HG03196 (cell line): ENCODE results near the gene RBM22.

ENCODE experiments used
- ATAC-seq: cut with Tn5 transposase; IDR thresholded peaks from one replicate; pipeline ENCODE4 v1.9.1; 2021; ENCODE audit not compliant: unreplicated experiment

The RBM22 gene

DNA sequence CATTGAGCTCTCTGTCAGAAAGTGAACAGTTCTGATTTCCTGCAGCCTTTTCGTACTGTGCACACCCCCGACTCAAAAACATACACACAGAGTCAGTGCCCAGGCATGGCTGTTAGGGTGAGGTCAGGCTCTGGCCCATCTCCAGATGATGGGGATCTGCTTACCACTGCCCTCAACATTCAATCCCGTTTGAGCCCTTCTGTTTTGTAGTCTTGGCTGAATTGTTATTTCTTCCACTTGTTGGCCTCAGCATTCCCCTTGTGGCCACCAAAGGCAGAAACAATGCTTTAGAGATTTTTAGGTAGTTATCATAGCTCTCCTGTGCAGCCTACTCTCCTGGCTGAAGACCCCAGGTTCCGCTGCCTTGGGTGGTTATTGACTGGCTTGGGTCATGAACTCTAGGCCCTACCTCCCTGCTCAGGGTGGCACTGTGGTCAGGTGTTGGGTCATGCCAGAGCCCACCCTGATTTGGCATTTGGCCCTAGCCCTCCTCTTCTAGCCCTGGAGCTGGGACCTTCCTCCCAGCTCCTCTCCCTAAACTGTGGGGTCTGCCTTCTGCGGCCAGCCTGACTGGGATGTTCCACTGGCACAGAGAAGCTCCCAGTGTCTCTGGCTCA, 47.6 kb downstream of the RBM22 start:
- no peak for ATAC-seq

DNA sequence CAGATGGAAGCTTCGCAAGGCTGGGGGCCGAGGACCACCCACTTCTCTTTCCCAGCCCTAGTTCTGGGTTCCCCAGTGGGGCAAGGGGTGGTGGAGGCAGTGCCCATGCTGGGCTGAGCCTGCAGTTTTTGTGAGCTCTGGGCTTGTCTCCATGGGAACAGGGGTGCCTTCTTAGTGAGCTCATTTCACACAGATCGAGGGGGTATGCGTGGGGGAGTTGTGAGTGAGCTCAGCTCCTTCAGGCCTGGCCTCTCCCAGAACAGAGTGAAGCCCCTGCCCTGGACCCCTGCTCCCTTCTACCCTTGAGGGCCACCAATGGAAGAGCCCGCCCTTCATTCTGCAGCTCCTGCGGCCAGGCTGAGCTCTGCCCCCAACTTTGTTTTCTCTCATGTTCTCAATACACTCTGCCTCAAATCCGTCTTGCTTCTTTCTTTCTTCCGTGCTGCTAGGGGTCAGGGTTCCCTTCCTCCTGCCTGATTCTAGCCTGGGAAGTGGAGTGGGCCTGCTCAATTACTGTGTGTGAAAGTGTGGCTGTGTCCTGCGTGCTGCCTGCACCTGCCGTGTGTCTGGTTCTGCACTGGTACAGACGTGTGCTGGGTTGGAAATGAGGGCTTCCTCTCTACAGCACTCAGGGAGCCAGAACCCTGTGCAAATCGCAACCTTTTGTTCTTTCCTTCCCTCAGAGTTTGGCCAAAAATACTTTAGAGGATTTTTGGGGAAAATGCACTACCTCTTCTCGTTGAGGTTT, 48.8 kb downstream of the RBM22 start:
- ATAC-seq: no peak

DNA sequence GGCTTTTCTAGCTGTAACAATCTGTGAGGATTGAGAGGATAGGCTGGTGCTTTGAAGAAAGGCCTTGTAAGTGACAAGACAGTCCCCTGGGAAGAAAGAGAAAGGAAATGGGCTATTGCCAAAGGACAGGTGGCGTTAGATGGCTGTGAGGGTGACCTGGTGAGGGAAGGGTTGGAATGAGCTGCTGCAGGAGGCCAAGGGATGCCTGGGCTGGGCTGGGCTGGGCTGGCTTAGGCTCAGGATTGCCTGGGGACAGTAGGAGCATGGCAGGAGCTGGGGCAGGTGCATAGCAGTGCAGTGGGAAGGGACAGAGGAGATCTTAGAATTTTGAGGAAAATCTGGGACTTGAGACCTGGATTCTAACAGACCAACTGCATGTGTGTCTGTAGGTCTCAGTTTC, 49.5 kb downstream of the RBM22 start:
- ATAC-seq: no peak

DNA sequence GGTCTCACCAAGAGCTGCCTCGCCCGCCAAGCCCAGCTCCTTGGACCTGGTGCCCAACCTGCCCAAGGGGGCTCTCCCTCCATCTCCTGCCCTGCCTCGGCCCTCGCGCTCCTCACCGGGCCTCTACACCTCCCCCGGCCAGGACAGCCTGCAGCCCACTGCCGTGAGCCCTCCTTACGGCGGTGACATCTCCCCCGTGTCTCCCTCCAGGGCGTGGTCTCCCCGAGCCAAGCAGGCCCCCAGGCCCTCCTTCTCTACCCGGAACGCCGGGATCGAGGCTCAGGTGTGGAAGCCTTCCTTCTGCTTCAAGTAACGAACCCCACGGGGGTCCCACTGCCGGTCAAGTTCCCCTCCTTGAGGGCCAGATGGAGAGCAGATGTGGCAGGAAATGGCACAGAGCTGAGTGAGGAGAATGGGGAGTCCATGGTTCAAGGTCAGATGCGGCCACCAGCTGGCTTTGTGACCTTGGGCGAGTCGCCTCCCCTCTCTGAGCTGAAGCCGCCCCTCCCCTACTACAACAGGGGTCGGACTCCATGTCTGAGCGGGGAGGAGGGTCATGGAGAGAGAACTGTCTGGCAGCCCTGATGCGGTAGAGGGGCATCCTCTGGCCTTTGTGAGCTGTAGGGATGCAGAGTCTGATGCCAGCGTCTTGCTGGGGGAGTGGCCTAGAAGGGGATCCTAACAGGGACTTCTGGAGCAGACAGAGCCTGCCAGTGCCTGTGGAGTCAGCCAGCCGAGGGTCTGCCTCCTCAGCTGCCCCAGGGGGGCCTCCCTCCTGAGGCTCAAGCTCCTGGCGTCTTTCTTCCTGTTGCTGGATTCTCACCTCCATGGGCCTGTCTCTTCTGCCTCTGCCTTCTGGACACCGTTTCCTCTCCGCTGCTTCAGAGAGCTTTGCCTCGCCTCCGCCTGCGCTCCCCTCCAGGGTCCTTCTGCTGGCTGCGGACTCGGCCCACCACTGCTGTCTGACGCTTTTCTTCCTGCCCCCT, 50.5 kb downstream of the RBM22 start:
- ATAC-seq: no peak

DNA sequence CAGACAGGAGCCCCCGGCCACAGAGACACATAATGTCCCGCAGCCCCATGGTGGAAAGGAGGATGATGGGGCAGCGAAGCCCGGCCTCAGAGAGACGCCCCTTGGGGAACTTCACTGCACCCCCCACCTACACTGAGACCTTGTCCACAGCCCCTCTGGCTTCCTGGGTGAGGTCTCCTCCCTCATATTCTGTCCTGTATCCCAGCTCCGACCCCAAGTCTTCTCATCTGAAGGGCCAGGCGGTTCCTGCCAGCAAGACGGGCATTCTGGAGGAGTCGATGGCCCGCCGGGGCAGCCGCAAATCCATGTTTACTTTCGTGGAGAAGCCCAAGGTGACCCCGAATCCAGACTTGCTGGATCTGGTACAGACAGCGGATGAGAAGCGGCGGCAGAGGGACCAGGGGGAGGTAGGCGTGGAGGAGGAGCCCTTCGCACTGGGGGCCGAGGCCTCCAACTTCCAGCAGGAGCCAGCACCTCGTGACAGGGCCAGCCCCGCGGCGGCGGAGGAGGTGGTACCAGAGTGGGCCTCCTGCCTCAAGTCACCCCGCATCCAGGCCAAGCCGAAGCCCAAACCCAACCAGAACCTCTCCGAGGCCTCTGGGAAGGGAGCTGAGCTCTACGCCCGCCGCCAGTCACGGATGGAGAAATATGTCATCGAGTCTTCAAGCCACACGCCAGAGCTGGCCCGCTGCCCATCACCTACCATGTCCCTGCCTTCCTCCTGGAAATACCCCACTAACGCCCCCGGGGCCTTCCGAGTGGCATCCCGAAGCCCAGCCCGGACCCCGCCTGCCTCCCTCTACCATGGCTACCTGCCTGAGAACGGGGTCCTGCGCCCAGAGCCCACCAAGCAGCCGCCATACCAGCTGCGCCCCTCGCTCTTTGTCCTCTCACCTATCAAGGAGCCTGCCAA, 51.5 kb downstream of the RBM22 start:
- no peak for ATAC-seq

DNA sequence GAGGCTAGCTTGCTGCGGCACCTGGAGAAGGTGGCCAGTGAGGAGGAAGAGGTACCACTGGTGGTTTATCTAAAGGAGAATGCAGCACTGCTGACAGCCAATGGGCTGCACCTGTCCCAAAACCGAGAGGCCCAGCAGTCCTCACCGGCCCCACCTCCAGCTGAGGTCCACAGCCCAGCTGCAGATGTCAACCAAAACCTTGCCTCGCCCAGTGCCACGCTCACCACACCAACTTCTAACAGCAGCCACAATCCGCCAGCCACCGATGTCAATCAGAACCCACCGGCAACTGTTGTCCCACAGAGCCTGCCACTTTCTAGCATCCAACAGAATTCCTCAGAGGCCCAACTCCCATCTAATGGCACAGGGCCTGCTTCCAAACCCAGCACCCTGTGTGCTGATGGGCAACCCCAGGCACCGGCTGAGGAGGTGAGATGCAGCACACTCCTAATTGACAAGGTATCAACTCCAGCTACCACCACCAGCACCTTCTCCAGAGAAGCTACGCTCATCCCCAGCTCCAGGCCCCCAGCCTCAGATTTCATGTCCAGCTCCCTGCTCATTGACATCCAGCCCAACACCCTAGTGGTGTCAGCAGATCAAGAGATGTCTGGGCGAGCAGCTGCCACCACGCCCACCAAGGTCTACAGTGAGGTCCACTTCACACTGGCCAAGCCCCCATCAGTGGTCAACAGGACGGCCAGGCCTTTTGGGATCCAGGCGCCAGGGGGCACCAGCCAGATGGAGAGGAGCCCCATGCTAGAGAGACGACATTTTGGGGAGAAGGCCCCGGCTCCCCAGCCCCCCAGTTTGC, 52.4 kb downstream of the RBM22 start:
- ATAC-seq: no peak

DNA sequence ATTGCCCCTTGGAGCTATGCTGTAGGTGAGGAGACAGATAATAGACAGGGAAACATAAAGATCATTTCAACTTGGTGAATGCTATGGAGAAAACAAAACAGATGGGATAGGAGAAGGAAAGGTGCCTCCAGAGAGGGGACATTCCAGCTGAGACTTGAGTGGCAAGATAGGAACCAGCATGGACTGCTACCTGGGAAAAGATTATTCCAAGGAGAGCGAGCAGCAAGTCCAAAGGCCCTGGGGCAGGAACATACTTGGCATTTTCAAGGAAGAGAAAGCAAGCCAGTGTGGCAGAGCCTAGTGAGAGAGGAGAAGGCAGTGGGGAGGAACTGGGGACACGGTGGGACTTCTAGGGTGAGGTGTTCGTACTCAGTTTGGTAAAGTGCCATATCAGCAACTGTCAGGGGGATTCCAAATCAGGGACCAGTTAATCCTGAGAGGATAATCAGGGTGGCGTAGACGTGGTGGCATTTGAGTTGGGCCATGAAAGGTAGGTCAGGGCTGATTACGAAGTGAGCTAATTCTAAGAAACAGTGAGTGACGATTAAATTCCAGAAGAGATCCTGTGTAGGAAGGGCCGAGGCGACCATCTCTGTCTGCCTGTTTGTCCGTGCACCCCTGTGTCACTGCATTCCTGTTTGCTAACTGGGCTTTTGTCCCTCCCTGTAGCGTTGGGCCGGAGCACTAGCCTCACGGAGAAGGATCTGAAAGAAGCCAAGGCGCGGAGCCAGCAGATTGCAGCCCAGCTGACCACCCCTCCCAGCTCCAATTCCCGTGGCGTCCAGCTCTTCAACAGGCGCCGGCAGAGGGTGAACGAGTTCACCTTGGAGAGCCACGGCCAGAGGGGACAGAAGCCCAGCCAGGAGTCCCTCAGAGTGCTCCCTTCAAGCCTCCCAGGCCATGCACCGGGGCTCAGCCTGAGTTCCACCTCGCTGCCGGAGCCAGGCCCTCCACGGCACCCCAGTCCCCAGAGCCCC, 53.3 kb downstream of the RBM22 start:
- no peak for ATAC-seq

DNA sequence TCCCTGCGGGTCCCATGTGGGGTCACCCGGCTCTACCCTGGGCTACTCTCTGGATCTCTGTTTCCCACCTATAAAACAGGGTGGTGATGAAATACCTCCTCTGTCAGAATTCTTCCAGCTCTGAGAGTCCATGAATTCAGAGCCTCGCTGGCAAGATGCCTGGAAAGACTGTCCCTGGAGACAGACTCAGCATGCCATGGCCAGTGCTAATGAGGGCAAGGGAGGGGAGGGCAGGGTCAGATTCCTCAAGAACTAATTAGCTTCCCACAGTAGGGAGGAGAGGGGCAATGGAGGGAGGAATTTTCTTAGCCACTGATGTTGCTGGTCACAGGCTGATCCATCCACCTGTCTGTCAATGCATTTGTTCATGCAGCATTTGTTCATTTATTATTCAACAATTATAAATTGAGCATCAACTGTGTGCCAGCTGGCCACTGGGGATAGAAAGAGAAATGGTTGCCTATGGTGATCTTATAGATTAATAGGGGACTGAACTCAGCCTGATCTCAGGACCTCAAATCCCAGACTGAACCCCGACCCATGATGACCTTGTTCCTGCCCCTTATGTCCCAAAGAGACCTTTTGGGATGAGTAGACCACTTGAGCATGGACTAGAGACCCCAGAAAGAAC, 55.7 kb downstream of the RBM22 start:
- no peak for ATAC-seq

DNA sequence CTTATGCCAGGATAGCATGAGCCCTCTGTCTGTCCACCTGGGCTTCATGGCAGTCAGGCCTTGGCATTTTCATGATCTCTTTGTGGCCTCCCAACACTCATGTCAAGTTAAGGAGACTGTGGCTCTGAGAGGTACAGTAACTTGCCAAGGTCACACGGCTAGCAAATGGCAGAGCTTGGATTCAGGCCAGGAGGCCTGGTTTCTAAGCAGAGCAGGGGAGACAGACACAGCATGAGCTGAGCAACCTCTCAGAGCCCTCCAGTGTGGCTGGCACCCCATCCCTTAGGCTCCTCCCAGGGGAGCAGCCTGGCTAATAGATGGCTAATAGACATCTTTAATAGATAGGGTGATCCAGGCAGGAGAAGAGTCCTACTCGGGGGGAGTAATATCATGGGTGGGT, 56.3 kb downstream of the RBM22 start:
- ATAC-seq: no peak

DNA sequence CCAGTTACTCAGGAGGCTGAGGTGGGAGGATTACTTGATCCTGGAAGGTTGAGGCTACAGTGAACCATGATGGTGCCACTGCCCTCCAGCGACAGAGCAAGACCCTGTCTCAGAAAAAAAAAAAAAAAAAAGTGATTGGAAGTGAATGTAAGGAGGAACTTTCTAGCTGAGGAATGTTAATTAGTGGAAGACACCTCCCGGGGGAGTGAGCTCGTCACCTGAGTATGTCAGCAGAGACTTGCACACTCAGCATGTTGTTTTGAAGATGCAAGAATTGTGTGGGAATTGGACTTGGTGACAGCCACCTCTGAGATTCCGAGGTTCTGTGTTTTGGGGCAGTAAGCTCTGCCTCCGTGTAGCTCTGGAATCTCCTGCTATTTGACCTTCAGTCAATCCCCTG, 56.8 kb downstream of the RBM22 start:
- ATAC-seq: no peak

DNA sequence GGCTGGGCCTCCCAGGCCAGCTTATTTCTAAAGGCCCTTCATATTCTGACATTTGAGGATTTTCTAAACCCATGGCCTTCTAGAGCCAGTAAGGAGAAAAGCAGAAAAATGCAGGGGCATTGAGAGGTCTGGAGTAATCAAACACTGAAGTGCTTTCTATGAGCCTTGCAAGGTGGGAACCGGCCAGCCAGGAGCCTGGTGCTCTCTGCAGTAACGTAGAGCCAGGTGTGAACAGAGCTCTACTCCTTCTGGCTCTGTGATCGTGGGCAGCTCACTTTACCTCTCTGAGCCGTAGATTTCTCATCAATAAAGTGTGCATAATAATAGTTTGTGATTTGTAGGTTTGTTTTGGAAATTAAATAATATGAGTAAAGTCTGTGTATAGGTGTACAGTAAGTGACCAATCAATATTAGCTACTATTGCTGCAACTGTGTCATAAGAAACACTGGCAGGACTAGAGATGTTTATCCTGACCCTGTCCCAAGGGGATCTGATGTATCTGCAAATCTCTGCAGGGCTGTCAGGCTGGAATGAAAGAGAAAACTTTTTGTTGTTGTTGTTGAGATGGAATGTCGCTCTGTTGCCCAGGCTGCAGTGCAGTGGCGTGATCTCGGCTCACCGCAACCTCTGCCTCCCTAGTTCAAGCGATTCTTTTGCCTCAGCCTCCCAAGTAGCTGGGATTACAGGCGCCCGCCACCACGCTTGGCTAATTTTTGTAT, 57.7 kb downstream of the RBM22 start:
- no peak for ATAC-seq

DNA sequence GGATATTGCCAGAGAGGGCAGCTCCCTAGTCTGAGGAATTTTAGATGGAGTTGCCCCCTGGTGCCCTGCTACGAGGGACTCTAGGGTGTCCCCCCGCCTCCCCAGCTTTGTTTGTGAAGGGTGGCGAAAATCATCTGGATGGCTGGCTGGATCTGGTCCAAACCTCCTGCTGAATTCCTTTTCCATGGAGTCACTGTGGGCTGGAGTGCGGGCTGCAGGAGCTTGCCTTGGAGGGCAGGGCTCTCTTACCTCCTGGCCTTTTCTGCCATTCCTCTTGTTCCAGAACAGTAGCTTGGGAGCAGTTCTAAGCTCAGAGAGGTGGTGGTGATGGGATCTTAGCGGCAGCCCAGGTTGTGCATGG, 58.3 kb downstream of the RBM22 start:
- no peak for ATAC-seq

DNA sequence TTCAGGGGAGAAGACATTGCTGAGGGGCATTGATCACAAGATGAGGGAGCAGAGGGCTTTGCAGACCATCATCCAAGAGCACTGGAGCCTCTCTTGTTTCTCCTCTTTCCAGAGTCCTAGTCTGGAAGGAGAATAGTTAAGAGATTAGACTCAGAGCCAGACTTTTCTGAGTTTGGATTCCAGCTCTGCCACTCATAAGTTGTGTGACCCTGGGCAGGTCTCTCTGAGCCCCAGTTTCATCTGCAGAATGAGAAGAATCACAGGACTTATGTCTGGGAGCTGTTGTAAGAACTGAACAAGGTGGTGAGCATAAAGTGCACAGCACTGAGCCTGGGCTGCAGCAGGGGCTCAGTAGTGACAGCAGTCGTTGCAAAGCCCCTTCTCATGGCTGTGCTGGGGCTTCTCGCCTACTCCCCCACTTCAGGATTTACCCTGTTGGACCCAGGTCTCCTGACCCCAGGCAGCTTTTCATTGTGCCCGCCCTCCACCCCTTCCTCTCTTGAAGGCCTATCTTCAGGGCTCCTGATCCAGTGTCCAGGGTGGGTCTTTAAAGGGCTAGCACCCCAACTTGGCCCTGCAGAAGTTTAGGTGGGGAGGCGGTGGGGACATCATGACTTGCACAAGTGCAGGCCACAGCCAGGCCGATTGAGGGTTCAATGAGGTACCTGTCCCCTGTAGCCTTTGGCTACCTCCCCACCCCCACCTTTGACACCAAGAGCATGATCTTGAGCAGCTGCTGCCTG, 58.9 kb downstream of the RBM22 start:
- ATAC-seq: no peak

DNA sequence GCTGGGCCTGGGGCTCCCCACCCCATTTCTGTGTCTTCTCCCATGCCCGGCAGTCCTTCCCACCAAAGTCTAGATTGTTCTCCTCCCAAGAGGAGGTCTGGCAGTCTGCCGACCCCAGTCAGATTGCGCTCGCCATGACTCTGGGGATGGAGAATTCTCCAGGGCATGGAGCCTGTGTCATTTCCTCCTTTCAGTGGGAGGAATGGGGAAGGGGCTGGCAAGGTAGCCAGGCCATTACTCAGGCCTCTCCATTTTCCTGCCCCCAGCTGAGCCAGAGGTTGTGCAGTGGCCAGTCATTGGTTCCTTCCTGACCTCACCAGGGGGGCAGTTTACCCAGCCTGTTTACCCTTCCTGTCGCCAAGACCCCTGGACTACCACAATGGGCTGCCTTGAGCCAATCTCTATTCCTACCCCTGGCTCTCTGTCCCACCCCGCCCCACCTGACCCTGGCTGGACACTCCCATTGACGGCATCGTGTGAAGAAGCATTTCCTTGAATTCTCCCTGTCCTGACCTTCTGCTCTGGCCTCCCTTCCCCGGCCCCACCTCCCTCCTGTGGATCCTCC, 59.8 kb downstream of the RBM22 start:
- no peak for ATAC-seq
